ENCODE data around the gene FSD1L. TPM values are rescaled to one million over a fixed set of nuclear protein-coding genes. Genes with fewer than 3 reads are reported as not detected.
"Not testable (repeated sequence)": the region's sequence is repeated elsewhere in the genome, so short reads cannot be mapped to it uniquely, and the experiment has no call there.

Gene FSD1L
- total RNA-seq, 1 donor from 2014 or later, result 5.3 TPM

- intact Hi-C loops (cut with micrococcal nuclease), result no loop called here
These were observed 27.5 kb downstream of the FSD1L start for GRCh38 chr9:105475302-105475701.

GRCh38 chr9:105479846-105480245, 32.0 kb downstream of the FSD1L start:
- intact Hi-C loops (cut with micrococcal nuclease), result no loop called here

GRCh38 chr9:105483618-105484017, 35.8 kb downstream of the FSD1L start:
- intact Hi-C loops (cut with micrococcal nuclease), result no loop called here

GRCh38 chr9:105484226-105484625, 36.4 kb downstream of the FSD1L start:
- intact Hi-C loops (cut with micrococcal nuclease), result no loop called here

GRCh38 chr9:105485131-105485530, 37.3 kb downstream of the FSD1L start:
- intact Hi-C loops (cut with micrococcal nuclease), result no loop called here

- intact Hi-C loops (cut with micrococcal nuclease), result no loop called here
These were observed 49.0 kb downstream of the FSD1L start for GRCh38 chr9:105496826-105497225.

- intact Hi-C loops (cut with micrococcal nuclease), result no loop called here
These were observed 49.9 kb downstream of the FSD1L start for GRCh38 chr9:105497704-105498103.

- intact Hi-C loops (cut with micrococcal nuclease), result no loop called here
These were observed 52.4 kb downstream of the FSD1L start for GRCh38 chr9:105500108-105500766.

- intact Hi-C loops (cut with micrococcal nuclease), result no loop called here
These were observed 53.6 kb downstream of the FSD1L start for GRCh38 chr9:105501414-105501813.

GRCh38 chr9:105502276-105502675, 54.4 kb downstream of the FSD1L start:
- intact Hi-C loops (cut with micrococcal nuclease), result no loop called here

GRCh38 chr9:105503881-105504280, 56.0 kb downstream of the FSD1L start:
- intact Hi-C loops (cut with micrococcal nuclease), result no loop called here

- intact Hi-C loops (cut with micrococcal nuclease), result no loop called here
These were observed 59.4 kb downstream of the FSD1L start for GRCh38 chr9:105507096-105507790.

- intact Hi-C loops (cut with micrococcal nuclease), result no loop called here
These were observed 60.7 kb downstream of the FSD1L start for GRCh38 chr9:105508530-105508929.

GRCh38 chr9:105510024-105510423, 62.2 kb downstream of the FSD1L start:
- intact Hi-C loops (cut with micrococcal nuclease), result no loop called here

GRCh38 chr9:105511446-105511845, 63.6 kb downstream of the FSD1L start:
- intact Hi-C loops (cut with micrococcal nuclease), result no loop called here

GRCh38 chr9:105515811-105516413, 68.1 kb downstream of the FSD1L start:
- intact Hi-C loops (cut with micrococcal nuclease), result no loop called here

GRCh38 chr9:105519710-105520369, 72.0 kb downstream of the FSD1L start:
- intact Hi-C loops (cut with micrococcal nuclease), result not testable (repeated sequence)

- intact Hi-C loops (cut with micrococcal nuclease), result not testable (repeated sequence)
These were observed 73.2 kb downstream of the FSD1L start for GRCh38 chr9:105520992-105521391.

GRCh38 chr9:105522618-105523385, 75.0 kb downstream of the FSD1L start:
- intact Hi-C loops (cut with micrococcal nuclease), result not testable (repeated sequence)

- intact Hi-C loops (cut with micrococcal nuclease), result no loop called here
These were observed 83.7 kb downstream of the FSD1L start for GRCh38 chr9:105531530-105531929.

GRCh38 chr9:105535920-105536668, 88.3 kb downstream of the FSD1L start:
- intact Hi-C loops (cut with micrococcal nuclease), result no loop called here

All from T-helper 1 cell treated with Interleukin-12 subunit alpha and Interleukin-12 subunit beta and Interleukin-4 antibody, amounts not matched to agents 30 ng/mL and 1 ng/mL, for 36 hours (primary cell).